Gastroesophageal sphincter (tissue), 3 donors: ENCODE measurements around the gene LRRC40.

ENCODE experiments used
- EP300 ChIP-seq: sonication (generic); formaldehyde crosslinking; IDR thresholded peaks from one replicate; pipeline ENCODE4 v1.6.1; 2017; ENCODE audit warnings: antibody characterized with exemption, mild to moderate bottlenecking
- TF ChIP-seq, protein P1 (sequence below), 4 experiments: fragments of 200-600 bp in 2 of 4; fragments of 450-650 bp in 2 of 4; sonication (generic) in 1 of 4; IDR thresholded peaks; one replicate each; pipeline ENCODE4 v1.5.1; 2017 to 2019; ENCODE audit warnings: antibody characterized with exemption in 4 of 4, mild to moderate bottlenecking in 2 of 4, moderate library complexity in 2 of 4

DNA sequence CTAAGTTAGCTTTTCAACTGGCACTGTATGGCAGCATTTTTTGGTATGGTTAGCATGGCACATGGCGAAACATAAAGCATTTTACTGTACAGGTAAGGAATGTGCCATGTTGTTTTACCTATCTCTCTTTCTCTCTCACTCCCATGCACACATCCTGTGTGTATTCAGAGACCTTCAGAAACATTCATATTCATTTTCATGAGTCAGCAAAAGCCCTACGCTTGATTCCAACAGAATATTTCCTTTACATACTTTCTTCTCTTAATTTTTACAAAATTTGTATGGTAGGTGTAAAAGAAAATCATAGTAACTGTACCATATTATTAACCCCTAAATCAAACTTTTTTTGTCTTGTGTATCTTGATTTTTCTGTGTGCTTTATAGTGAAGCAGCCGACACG, 26.1 kb upstream of the LRRC40 start:
- TF ChIP-seq, protein P1, sequence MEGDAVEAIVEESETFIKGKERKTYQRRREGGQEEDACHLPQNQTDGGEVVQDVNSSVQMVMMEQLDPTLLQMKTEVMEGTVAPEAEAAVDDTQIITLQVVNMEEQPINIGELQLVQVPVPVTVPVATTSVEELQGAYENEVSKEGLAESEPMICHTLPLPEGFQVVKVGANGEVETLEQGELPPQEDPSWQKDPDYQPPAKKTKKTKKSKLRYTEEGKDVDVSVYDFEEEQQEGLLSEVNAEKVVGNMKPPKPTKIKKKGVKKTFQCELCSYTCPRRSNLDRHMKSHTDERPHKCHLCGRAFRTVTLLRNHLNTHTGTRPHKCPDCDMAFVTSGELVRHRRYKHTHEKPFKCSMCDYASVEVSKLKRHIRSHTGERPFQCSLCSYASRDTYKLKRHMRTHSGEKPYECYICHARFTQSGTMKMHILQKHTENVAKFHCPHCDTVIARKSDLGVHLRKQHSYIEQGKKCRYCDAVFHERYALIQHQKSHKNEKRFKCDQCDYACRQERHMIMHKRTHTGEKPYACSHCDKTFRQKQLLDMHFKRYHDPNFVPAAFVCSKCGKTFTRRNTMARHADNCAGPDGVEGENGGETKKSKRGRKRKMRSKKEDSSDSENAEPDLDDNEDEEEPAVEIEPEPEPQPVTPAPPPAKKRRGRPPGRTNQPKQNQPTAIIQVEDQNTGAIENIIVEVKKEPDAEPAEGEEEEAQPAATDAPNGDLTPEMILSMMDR (IDR thresholded peaks at IDR 0.05): no peak
- no peak for TF ChIP-seq EP300
